GM19023 (cell line): Measurements from ENCODE around the gene TFAM.

Source experiments
- ATAC-seq: cut with Tn5 transposase; IDR thresholded peaks from one replicate; pipeline ENCODE4 v1.9.1; 2021; ENCODE audit warnings: mild to moderate bottlenecking, moderate library complexity; ENCODE audit not compliant: unreplicated experiment

Gene TFAM

GRCh38 chr10:58433066-58433465 lies 47.9 kb downstream of the TFAM start:
- ATAC-seq, result no peak

GRCh38 chr10:58433571-58433970 lies 48.4 kb downstream of the TFAM start:
- no peak for ATAC-seq

- no peak for ATAC-seq
Observed at GRCh38 chr10:58435297-58435985, 50.2 kb downstream of the TFAM start.

- no peak for ATAC-seq
Observed at GRCh38 chr10:58436071-58436470, 50.9 kb downstream of the TFAM start.

GRCh38 chr10:58438340-58438871 lies 53.2 kb downstream of the TFAM start:
- no peak for ATAC-seq

- ATAC-seq, result no peak
Observed at GRCh38 chr10:58438986-58439385, 53.8 kb downstream of the TFAM start.

GRCh38 chr10:58439632-58440364 lies 54.6 kb downstream of the TFAM start:
- ATAC-seq, result no peak

GRCh38 chr10:58440484-58440883 lies 55.3 kb downstream of the TFAM start:
- no peak for ATAC-seq

GRCh38 chr10:58444321-58444720 lies 59.1 kb downstream of the TFAM start:
- ATAC-seq, result no peak

GRCh38 chr10:58444876-58445275 lies 59.7 kb downstream of the TFAM start:
- no peak for ATAC-seq

GRCh38 chr10:58448121-58448935 lies 63.1 kb downstream of the TFAM start:
- ATAC-seq, result no peak
